GM23248 (cell line): ENCODE data around the gene TAS1R2. TPM values are rescaled to one million over a fixed set of nuclear protein-coding genes. Genes with fewer than 3 reads are reported as not detected.
A peak's percentile ranks its signal among the peaks of the same experiment; 100 is the strongest.

ENCODE experiments used
- DNase-seq: peaks from one replicate; pipeline ENCODE4 v3.0.0-alpha.2; 2015
- H2AFZ ChIP-seq: fragments of 200-600 bp; sonication (generic); 2 replicates; pipeline ENCODE4 v1.6.1; 2016; ENCODE audit warnings: antibody characterized with exemption
- H3F3A ChIP-seq: fragments of 200-600 bp; sonication (generic); 2 replicates; pipeline ENCODE4 v1.6.1; 2016; ENCODE audit warnings: mild to moderate bottlenecking, antibody characterized with exemption, mixed run types; ENCODE audit not compliant: insufficient read depth
- H3K27ac ChIP-seq: fragments of 200-600 bp; sonication (generic); 2 replicates; pipeline ENCODE4 v1.5.1; 2016; ENCODE audit warnings: mild to moderate bottlenecking
- H3K27me3 ChIP-seq: fragments of 200-600 bp; sonication (generic); replicated peaks from 2 replicates; pipeline ENCODE4 v1.6.1; 2016; ENCODE audit warnings: mild to moderate bottlenecking; ENCODE audit not compliant: insufficient read depth
- H3K36me3 ChIP-seq: fragments of 200-600 bp; sonication (generic); 2 replicates; pipeline ENCODE4 v1.6.1; 2016; ENCODE audit warnings: low read depth, mild to moderate bottlenecking
- H3K4me1 ChIP-seq: fragments of 200-600 bp; sonication (generic); 2 replicates; pipeline ENCODE4 v1.6.1; 2016; ENCODE audit warnings: mild to moderate bottlenecking; ENCODE audit not compliant: insufficient read depth
- H3K4me2 ChIP-seq: fragments of 200-600 bp; sonication (generic); one replicate; pipeline ENCODE4 v1.6.1; 2016; ENCODE audit warnings: mild to moderate bottlenecking; ENCODE audit not compliant: unreplicated experiment
- H3K4me3 ChIP-seq: fragments of 200-600 bp; sonication (generic); 2 replicates; pipeline ENCODE4 v1.5.1; 2016; ENCODE audit warnings: mild to moderate bottlenecking
- H3K79me2 ChIP-seq: fragments of 200-600 bp; sonication (generic); 2 replicates; pipeline ENCODE4 v1.6.1; 2016; ENCODE audit warnings: mild to moderate bottlenecking; ENCODE audit not compliant: insufficient read depth
- H3K9ac ChIP-seq: fragments of 200-600 bp; sonication (generic); 2 replicates; pipeline ENCODE4 v1.6.1; 2016; ENCODE audit warnings: mild to moderate bottlenecking
- H3K9me2 ChIP-seq: fragments of 200-600 bp; sonication (generic); 2 replicates; pipeline ENCODE4 v1.6.1; 2016; ENCODE audit warnings: mixed run types, mild to moderate bottlenecking, moderate library complexity; ENCODE audit not compliant: insufficient read depth
- H3K9me3 ChIP-seq: fragments of 200-600 bp; sonication (generic); one replicate; pipeline ENCODE4 v1.6.1; 2017; ENCODE audit warnings: low read depth
- H4K20me1 ChIP-seq: fragments of 200-600 bp; sonication (generic); 2 replicates; pipeline ENCODE4 v1.6.0; 2016; ENCODE audit not compliant: insufficient read depth
- EZH2 ChIP-seq: fragments of 200-600 bp; sonication (generic); IDR thresholded peaks from 2 replicates; pipeline ENCODE4 v1.6.1; 2018; ENCODE audit warnings: antibody characterized with exemption, mild to moderate bottlenecking; ENCODE audit not compliant: insufficient read depth, poor library complexity, severe bottlenecking
- EZH2phosphoT487 ChIP-seq: fragments of 200-600 bp; sonication (generic); IDR thresholded peaks from 2 replicates; pipeline ENCODE4 v1.6.1; 2018; ENCODE audit warnings: antibody characterized with exemption, moderate library complexity, mild to moderate bottlenecking, low read depth; ENCODE audit not compliant: insufficient read depth
- WGBS, 2 experiments: methylation state at CpG; one replicate each; pipeline ENCODE4 v1.1.6; 2015 to 2017; ENCODE audit warnings: low lambda C conversion rate in 2 of 2, low coverage in 1 of 2; ENCODE audit errors: missing lambda C conversion rate in 2 of 2; 5-methylcytosine and 5-hydroxymethylcytosine counted together
- in situ Hi-C: fragments of 300-500 bp; cut with MboI; formaldehyde crosslinking; loops from 2 replicates; pipeline ENCODE4 v1.15.0; 2020
- polyA plus RNA-seq: library from polyadenylated mRNA; unstranded; fragments of >200 nt; fragmentation: Nextera tagmentation; extraction: Ambion mirVana; gene quantifications from 2 replicates; pipeline ENCODE4 v1.2.1, GENCODE V29; 2016
- total RNA-seq: library from RNA; depleted of rRNA; stranded (reverse); fragments of >200 nt; shearing (Covaris generic); gene quantifications from 2 replicates; pipeline ENCODE4 v1.2.3, GENCODE V29; 2014; rRNA removed

The TAS1R2 gene
- total RNA-seq (not detected in 2 replicates), polyA plus RNA-seq (not detected in 2 replicates)

- Histone ChIP-seq H3K4me3 (no peak within 1 kb of the TSS), H2AFZ (no peak within 1 kb of the TSS), H3K27ac (no peak within 1 kb of the TSS), H3K9me2 (no peaks in the 10 kb centered on the region), H3K36me3 (no peaks in the 10 kb centered on the region), H3K4me2 (no peak within 1 kb of the TSS), H3K27me3 (no peaks in the 10 kb centered on the region; the same call in 1 of the 2 replicates), H3F3A (no peaks in the 10 kb centered on the region), H3K4me1 (no peaks in the 10 kb centered on the region), H3K9ac (no peak within 1 kb of the TSS), H3K79me2 (no peaks in the 10 kb centered on the region), H4K20me1 (no peaks in the 10 kb centered on the region), H3K9me3 (no peaks in the 10 kb centered on the region)
- in situ Hi-C loops: no loop called here
- TF ChIP-seq EZH2phosphoT487 (no peak), EZH2 (no peak)
- no peak for DNase-seq
- WGBS, 2 experiments: 37 to 42% methylated on average over 4 of the region's 4 CpGs
Measured at GRCh38 chr1:18859560-18859959, at the start of gene TAS1R2. Gene TAS1R2, minus strand, starts transcription at chr1:18859660. Its CDS starts 0 bp downstream, at chr1:18859660.

- H3K79me2 ChIP-seq: no peaks in the 10 kb centered on the region
- in situ Hi-C loops: loop anchor here (10.0 kb wide), 1 partner anchor 167 kb away; no protein-coding TSS in a partner anchor
- no peak for DNase-seq
- 91 to 93% methylated on average over 19 to 22 of the region's 22 CpGs for WGBS, 2 experiments
- H3K9me2 ChIP-seq: no peaks in the 10 kb centered on the region
- H3K4me2 ChIP-seq: no peak overlapping the region
- no peaks in the 10 kb centered on the region for H4K20me1 ChIP-seq
- H3K36me3 ChIP-seq: peaks cover 6% of the 10 kb centered on the region; the same call in 1 of the 2 replicates
- no peak overlapping the region for H3K27ac ChIP-seq
- H3K9me3 ChIP-seq: no peaks in the 10 kb centered on the region
- H3K4me1 ChIP-seq: peaks cover 9% of the 10 kb centered on the region
- H3K9ac ChIP-seq: no peak overlapping the region
- H3F3A ChIP-seq: peaks cover 12% of the 10 kb centered on the region
- TF ChIP-seq EZH2phosphoT487 (no peak), EZH2 (no peak)
- no peak overlapping the region for H3K4me3 ChIP-seq
- no peaks in the 10 kb centered on the region for H3K27me3 ChIP-seq
- H2AFZ ChIP-seq: no peak overlapping the region
Measured at GRCh38 chr1:18907917-18908845, 48.7 kb upstream of the TAS1R2 start.

DNA sequence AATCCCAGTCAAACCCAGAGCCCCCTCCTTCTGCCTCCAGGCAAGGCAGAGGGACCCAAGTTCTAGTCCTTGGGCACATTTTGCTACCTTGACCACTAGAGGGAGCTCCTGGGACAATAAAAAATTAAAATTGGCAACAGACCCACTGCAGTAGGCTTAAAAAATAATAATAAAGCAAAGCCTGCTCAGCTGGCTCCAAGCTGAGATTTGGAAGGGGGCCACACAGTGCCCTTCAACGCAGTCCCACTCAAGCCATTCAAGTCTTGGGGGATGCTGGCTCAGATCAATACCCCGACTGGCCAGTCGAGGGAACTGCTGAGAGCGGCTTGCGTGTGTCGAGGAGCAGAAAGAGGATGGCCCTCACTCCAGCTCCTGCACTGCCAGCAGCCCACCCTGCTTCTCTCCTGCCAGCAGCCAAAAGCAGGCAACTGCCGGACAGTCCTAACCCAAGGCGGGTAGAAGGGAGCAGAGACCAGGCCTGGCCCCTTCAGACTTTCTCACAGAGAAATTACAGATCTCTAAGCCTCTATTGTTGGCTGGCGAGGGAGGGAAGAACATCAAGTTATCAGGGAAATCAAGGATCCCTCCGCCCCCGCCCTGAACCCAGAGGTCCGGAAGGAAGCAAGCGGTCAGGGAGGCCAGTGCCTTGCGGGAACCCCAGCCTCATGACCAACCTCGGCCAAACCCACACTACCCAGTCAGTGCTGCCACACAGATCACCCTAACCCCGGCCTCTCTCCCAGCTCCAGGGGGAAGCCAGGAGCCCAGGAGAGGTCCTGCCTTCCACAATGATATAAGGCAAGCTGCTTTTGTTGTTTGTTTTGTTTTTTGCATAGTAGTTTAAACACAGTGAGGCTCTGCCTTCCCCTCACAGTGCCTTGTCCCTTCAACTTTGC is 47.8 kb upstream of the TAS1R2 start:
- Histone ChIP-seq H3K9ac (no peak overlapping the region), H3K9me2 (no peaks in the 10 kb centered on the region), H3K4me1 (peaks cover 6% of the 10 kb centered on the region), H3F3A (peaks cover 15% of the 10 kb centered on the region), H3K9me3 (no peaks in the 10 kb centered on the region), H3K4me2 (no peak overlapping the region), H3K27me3 (no peaks in the 10 kb centered on the region), H3K36me3 (peaks cover 6% of the 10 kb centered on the region; the same call in 1 of the 2 replicates), H4K20me1 (no peaks in the 10 kb centered on the region), H3K79me2 (no peaks in the 10 kb centered on the region), H3K27ac (no peak overlapping the region), H3K4me3 (no peak overlapping the region), H2AFZ (no peak overlapping the region)
- DNase-seq: peak; percentile 71
- in situ Hi-C loops: loop anchor here (10.0 kb wide), 1 partner anchor 168 kb away; no protein-coding TSS in a partner anchor
- no peak for TF ChIP-seq EZH2
- no peak for TF ChIP-seq EZH2phosphoT487
- WGBS, 2 experiments: 24 to 27% methylated on average over 15 to 16 of the region's 16 CpGs

- Histone ChIP-seq H3K4me2 (peak overlapping the region; percentile 79), H3K36me3 (no peaks in the 10 kb centered on the region), H3K4me3 (peak overlapping the region; percentile 86), H3F3A (peaks cover 15% of the 10 kb centered on the region), H4K20me1 (no peaks in the 10 kb centered on the region), H3K27ac (peak overlapping the region; percentile 83), H3K27me3 (no peaks in the 10 kb centered on the region), H3K79me2 (no peaks in the 10 kb centered on the region), H3K9ac (peak overlapping the region; percentile 91), H2AFZ (peak overlapping the region; percentile 91), H3K4me1 (peaks cover 10% of the 10 kb centered on the region), H3K9me3 (no peaks in the 10 kb centered on the region), H3K9me2 (no peaks in the 10 kb centered on the region)
- no peak for DNase-seq
- in situ Hi-C loops: loop anchor here (10.0 kb wide), 1 partner anchor 171 kb away; no protein-coding TSS in a partner anchor
- WGBS, 2 experiments: 59 to 60% methylated on average over 8 of the region's 8 CpGs
- TF ChIP-seq EZH2phosphoT487: no peak
- TF ChIP-seq EZH2: no peak
Measured at GRCh38 chr1:18903291-18903756, 43.9 kb upstream of the TAS1R2 start.
